GM19397 (cell line): ENCODE measurements around the gene KIF15.
"Not testable (repeated sequence)": the region's sequence is repeated elsewhere in the genome, so short reads cannot be mapped to it uniquely, and the experiment has no call there.

Source experiments
- ATAC-seq: cut with Tn5 transposase; IDR thresholded peaks from one replicate; pipeline ENCODE4 v1.9.1; 2021; ENCODE audit warnings: mild to moderate bottlenecking, moderate library complexity; ENCODE audit not compliant: unreplicated experiment

The KIF15 gene

GRCh38 chr3:44816334-44816733 lies 54.7 kb downstream of the KIF15 start:
- ATAC-seq, result not testable (repeated sequence)

- ATAC-seq, result not testable (repeated sequence)
Observed at GRCh38 chr3:44821206-44821605, 59.6 kb downstream of the KIF15 start.

- no peak for ATAC-seq
Observed at GRCh38 chr3:44825264-44825925, 63.8 kb downstream of the KIF15 start.

GRCh38 chr3:44827196-44827595 lies 65.6 kb downstream of the KIF15 start:
- ATAC-seq, result no peak

- ATAC-seq, result no peak
Observed at GRCh38 chr3:44831232-44831631, 69.6 kb downstream of the KIF15 start.

- no peak for ATAC-seq
Observed at GRCh38 chr3:44832032-44832431, 70.4 kb downstream of the KIF15 start.

- no peak for ATAC-seq
Observed at GRCh38 chr3:44832965-44833364, 71.4 kb downstream of the KIF15 start.

GRCh38 chr3:44833394-44833793 lies 71.8 kb downstream of the KIF15 start:
- no peak for ATAC-seq

GRCh38 chr3:44835684-44836083 lies 74.1 kb downstream of the KIF15 start:
- no peak for ATAC-seq

- ATAC-seq, result no peak
Observed at GRCh38 chr3:44842376-44842775, 80.8 kb downstream of the KIF15 start.

GRCh38 chr3:44845528-44846520 lies 84.2 kb downstream of the KIF15 start:
- no peak for ATAC-seq

- no peak for ATAC-seq
Observed at GRCh38 chr3:44848634-44849033, 87.0 kb downstream of the KIF15 start.

- ATAC-seq, result not testable (repeated sequence)
Observed at GRCh38 chr3:44856663-44857062, 95.1 kb downstream of the KIF15 start.

GRCh38 chr3:44860117-44860516 lies 98.5 kb downstream of the KIF15 start:
- ATAC-seq, result no peak

GRCh38 chr3:44861412-44862225 lies 100.0 kb downstream of the KIF15 start, which contains the start of gene TMEM42:
Gene TMEM42 (plus strand): TSS chr3:44861912. CDS start chr3:44861925, 13 bp downstream.
- peak; percentile 95 for ATAC-seq

GRCh38 chr3:44862226-44862637 lies 100.6 kb downstream of the KIF15 start:
- peak; percentile 38 for ATAC-seq

GRCh38 chr3:44865272-44866035 lies 103.9 kb downstream of the KIF15 start:
- ATAC-seq, result no peak

GRCh38 chr3:44867421-44868111 lies 106.0 kb downstream of the KIF15 start:
- no peak for ATAC-seq

GRCh38 chr3:44870375-44871061 lies 108.9 kb downstream of the KIF15 start:
- ATAC-seq, result no peak
